ENCODE results near the gene MGARP.

GRCh38 chr4:139315221-139315675 is 35.2 kb upstream of the MGARP start:
- TF ChIP-seq, protein P1, sequence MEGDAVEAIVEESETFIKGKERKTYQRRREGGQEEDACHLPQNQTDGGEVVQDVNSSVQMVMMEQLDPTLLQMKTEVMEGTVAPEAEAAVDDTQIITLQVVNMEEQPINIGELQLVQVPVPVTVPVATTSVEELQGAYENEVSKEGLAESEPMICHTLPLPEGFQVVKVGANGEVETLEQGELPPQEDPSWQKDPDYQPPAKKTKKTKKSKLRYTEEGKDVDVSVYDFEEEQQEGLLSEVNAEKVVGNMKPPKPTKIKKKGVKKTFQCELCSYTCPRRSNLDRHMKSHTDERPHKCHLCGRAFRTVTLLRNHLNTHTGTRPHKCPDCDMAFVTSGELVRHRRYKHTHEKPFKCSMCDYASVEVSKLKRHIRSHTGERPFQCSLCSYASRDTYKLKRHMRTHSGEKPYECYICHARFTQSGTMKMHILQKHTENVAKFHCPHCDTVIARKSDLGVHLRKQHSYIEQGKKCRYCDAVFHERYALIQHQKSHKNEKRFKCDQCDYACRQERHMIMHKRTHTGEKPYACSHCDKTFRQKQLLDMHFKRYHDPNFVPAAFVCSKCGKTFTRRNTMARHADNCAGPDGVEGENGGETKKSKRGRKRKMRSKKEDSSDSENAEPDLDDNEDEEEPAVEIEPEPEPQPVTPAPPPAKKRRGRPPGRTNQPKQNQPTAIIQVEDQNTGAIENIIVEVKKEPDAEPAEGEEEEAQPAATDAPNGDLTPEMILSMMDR (IDR thresholded peaks at IDR 0.05; ENCODE audit: insufficient read depth, low read depth, low read length) = no peak
- TF ChIP-seq EZH2 (IDR thresholded peaks at IDR 0.05; ENCODE audit: insufficient read depth, low read length) = no peak
